GM04503 (cell line): ENCODE measurements around the gene TBCK.
"Not testable (repeated sequence)": the region's sequence is repeated elsewhere in the genome, so short reads cannot be mapped to it uniquely, and the experiment has no call there.

Experiments used
- DNase-seq: peaks from one replicate; pipeline ENCODE4 v3.0.0-alpha.2; 2012; ENCODE audit warnings: low read depth

The TBCK gene

GRCh38 chr4:106315968-106316772, at the start of gene TBCK, which contains the start of gene AIMP1:
Gene TBCK, minus strand, starts transcription at chr4:106316209. Its CDS starts 7,249 bp downstream, at chr4:106308960.
Gene AIMP1, plus strand, starts transcription at chr4:106316550. Its CDS starts 8,460 bp downstream, at chr4:106325010.
- DNase-seq: peak; percentile 54

GRCh38 chr4:106365613-106366012, 49.6 kb upstream of the TBCK start:
- peak; percentile 88 for DNase-seq

- DNase-seq: no peak
Measured at GRCh38 chr4:106364282-106364681, 48.3 kb upstream of the TBCK start.

- no peak for DNase-seq
Measured at GRCh38 chr4:106362086-106362825, 46.2 kb upstream of the TBCK start.

GRCh38 chr4:106358899-106359298, 42.9 kb upstream of the TBCK start:
- peak; percentile 78 for DNase-seq

- no peak for DNase-seq
Measured at GRCh38 chr4:106355193-106355592, 39.2 kb upstream of the TBCK start.

GRCh38 chr4:106353786-106354185, 37.8 kb upstream of the TBCK start:
- DNase-seq: no peak

GRCh38 chr4:106351016-106351415, 35.0 kb upstream of the TBCK start:
- DNase-seq: no peak

- no peak for DNase-seq
Measured at GRCh38 chr4:106347167-106347566, 31.2 kb upstream of the TBCK start.

- DNase-seq: no peak
Measured at GRCh38 chr4:106344647-106344970, 28.6 kb upstream of the TBCK start.

- no peak for DNase-seq
Measured at GRCh38 chr4:106343865-106344646, 28.0 kb upstream of the TBCK start.

- DNase-seq: no peak
Measured at GRCh38 chr4:106340774-106341173, 24.8 kb upstream of the TBCK start.

- DNase-seq: no peak
Measured at GRCh38 chr4:106339431-106339830, 23.4 kb upstream of the TBCK start.

- no peak for DNase-seq
Measured at GRCh38 chr4:106338671-106339070, 22.7 kb upstream of the TBCK start.

GRCh38 chr4:106337916-106338315, 21.9 kb upstream of the TBCK start:
- no peak for DNase-seq

- no peak for DNase-seq
Measured at GRCh38 chr4:106336618-106337017, 20.6 kb upstream of the TBCK start.

GRCh38 chr4:106334741-106335470, 18.9 kb upstream of the TBCK start:
- no peak for DNase-seq

- DNase-seq: no peak
Measured at GRCh38 chr4:106333186-106333585, 17.2 kb upstream of the TBCK start.

- no peak for DNase-seq
Measured at GRCh38 chr4:106329041-106329618, 13.1 kb upstream of the TBCK start.

GRCh38 chr4:106325800-106326199, 9.8 kb upstream of the TBCK start:
- DNase-seq: no peak

- no peak for DNase-seq
Measured at GRCh38 chr4:106323119-106323518, 7.1 kb upstream of the TBCK start.

- DNase-seq: not testable (repeated sequence)
Measured at GRCh38 chr4:106321814-106322213, 5.8 kb upstream of the TBCK start.
